ENCODE results near the gene EPN2.

GRCh38 chr17:19372011-19372370 is 134.8 kb downstream of the EPN2 start:
- no peak for TF ChIP-seq POLR2A (IDR thresholded peaks at IDR 0.05)
- TF ChIP-seq, protein P1, sequence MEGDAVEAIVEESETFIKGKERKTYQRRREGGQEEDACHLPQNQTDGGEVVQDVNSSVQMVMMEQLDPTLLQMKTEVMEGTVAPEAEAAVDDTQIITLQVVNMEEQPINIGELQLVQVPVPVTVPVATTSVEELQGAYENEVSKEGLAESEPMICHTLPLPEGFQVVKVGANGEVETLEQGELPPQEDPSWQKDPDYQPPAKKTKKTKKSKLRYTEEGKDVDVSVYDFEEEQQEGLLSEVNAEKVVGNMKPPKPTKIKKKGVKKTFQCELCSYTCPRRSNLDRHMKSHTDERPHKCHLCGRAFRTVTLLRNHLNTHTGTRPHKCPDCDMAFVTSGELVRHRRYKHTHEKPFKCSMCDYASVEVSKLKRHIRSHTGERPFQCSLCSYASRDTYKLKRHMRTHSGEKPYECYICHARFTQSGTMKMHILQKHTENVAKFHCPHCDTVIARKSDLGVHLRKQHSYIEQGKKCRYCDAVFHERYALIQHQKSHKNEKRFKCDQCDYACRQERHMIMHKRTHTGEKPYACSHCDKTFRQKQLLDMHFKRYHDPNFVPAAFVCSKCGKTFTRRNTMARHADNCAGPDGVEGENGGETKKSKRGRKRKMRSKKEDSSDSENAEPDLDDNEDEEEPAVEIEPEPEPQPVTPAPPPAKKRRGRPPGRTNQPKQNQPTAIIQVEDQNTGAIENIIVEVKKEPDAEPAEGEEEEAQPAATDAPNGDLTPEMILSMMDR (IDR thresholded peaks at IDR 0.05), result no peak
